Neural progenitor cell (in vitro differentiated cells): ENCODE data around the gene RADIL. TPM values are rescaled to one million over a fixed set of nuclear protein-coding genes. Genes with fewer than 3 reads are reported as not detected.

Experiments
- DNase-seq: peaks from one replicate; pipeline ENCODE4 v3.0.0-alpha.2; 2016; ENCODE audit warnings: low spot score
- H2AFZ ChIP-seq: fragments of 200-600 bp; sonication (generic); replicated peaks from 2 replicates; pipeline ENCODE4 v1.6.1; 2016; ENCODE audit warnings: antibody characterized with exemption
- H3F3A ChIP-seq: fragments of 200-600 bp; sonication (generic); 2 replicates; pipeline ENCODE4 v1.6.1; 2016; ENCODE audit warnings: antibody characterized with exemption, low read depth
- H3K27ac ChIP-seq: fragments of 200-600 bp; sonication (generic); 2 replicates; pipeline ENCODE4 v1.5.1; 2016; ENCODE audit warnings: mild to moderate bottlenecking
- H3K27me3 ChIP-seq: fragments of 200-600 bp; sonication (generic); 2 replicates; pipeline ENCODE4 v1.6.1; 2016; ENCODE audit warnings: mild to moderate bottlenecking, moderate library complexity
- H3K36me3 ChIP-seq: fragments of 200-600 bp; sonication (generic); 2 replicates; pipeline ENCODE4 v1.5.1; 2016
- H3K4me1 ChIP-seq: fragments of 200-600 bp; sonication (generic); 2 replicates; pipeline ENCODE4 v1.6.1; 2016; ENCODE audit warnings: mixed run types
- H3K4me2 ChIP-seq: fragments of 200-600 bp; sonication (generic); 2 replicates; pipeline ENCODE4 v1.6.1; 2016
- H3K4me3 ChIP-seq: fragments of 200-600 bp; sonication (generic); 2 replicates; pipeline ENCODE4 v1.5.1; 2016
- H3K79me2 ChIP-seq: fragments of 200-600 bp; sonication (generic); 2 replicates; pipeline ENCODE4 v1.6.1; 2016; ENCODE audit warnings: low read depth
- H3K9ac ChIP-seq: fragments of 200-600 bp; sonication (generic); 2 replicates; pipeline ENCODE4 v1.6.1; 2016
- H3K9me3 ChIP-seq: fragments of 200-600 bp; sonication (generic); 2 replicates; pipeline ENCODE4 v1.5.1; 2016; ENCODE audit warnings: low read depth
- H4K20me1 ChIP-seq: fragments of 200-600 bp; sonication (generic); 2 replicates; pipeline ENCODE4 v1.6.1; 2016; ENCODE audit warnings: low read depth
- H3K27ac Mint-ChIP-seq: 3 replicates; pipeline ENCODE4 v1.8.0; 2021; ENCODE audit warnings: mixed read lengths
- H3K27me3 Mint-ChIP-seq: 2 replicates; pipeline ENCODE4 v1.8.0; 2022; ENCODE audit warnings: low read depth, mild to moderate bottlenecking, inconsistent platforms, moderate library complexity, mixed read lengths; ENCODE audit not compliant: insufficient read depth
- H3K36me3 Mint-ChIP-seq: 3 replicates; pipeline ENCODE4 v1.8.0; 2021; ENCODE audit warnings: mixed read lengths
- H3K4me1 Mint-ChIP-seq: 3 replicates; pipeline ENCODE4 v1.8.0; 2021; ENCODE audit warnings: mixed read lengths
- H3K4me3 Mint-ChIP-seq: 3 replicates; pipeline ENCODE4 v1.8.0; 2021; ENCODE audit warnings: mild to moderate bottlenecking, moderate library complexity, mixed read lengths
- H3K9me3 Mint-ChIP-seq: 3 replicates; pipeline ENCODE4 v1.8.0; 2020; ENCODE audit warnings: mixed read lengths
- EZH2 ChIP-seq: fragments of 200-600 bp; sonication (generic); IDR thresholded peaks from 2 replicates; pipeline ENCODE4 v1.6.1; 2017; ENCODE audit warnings: antibody characterized with exemption, mild to moderate bottlenecking, moderate library complexity
- EZH2phosphoT487 ChIP-seq: fragments of 200-600 bp; sonication (generic); IDR thresholded peaks from 2 replicates; pipeline ENCODE4 v1.6.1; 2017; ENCODE audit warnings: antibody characterized with exemption
- microRNA-seq: library from miRNA; unstranded; fragments of <30 nt; microRNA quantifications from one replicate; pipeline ENCODE4, GENCODE V29; 2016
- small RNA-seq: library from RNA; depleted of rRNA; stranded (forward); fragments of <200 nt; gene quantifications from one replicate; pipeline ENCODE3, GENCODE V24; 2015
- total RNA-seq: library from RNA; depleted of rRNA; stranded (reverse); fragments of >200 nt; gene quantifications from 2 replicates; pipeline ENCODE4 v1.2.3, GENCODE V29; 2015; ENCODE audit warnings: low replicate concordance
- TF ChIP-seq, protein P1 (sequence below): fragments of 200-600 bp; sonication (generic); IDR thresholded peaks from 2 replicates; pipeline ENCODE4 v1.5.1; 2017; ENCODE audit warnings: antibody characterized with exemption, mild to moderate bottlenecking

The RADIL gene
- total RNA-seq, 1 donor from 2014 or later, result 3.1 TPM

DNA sequence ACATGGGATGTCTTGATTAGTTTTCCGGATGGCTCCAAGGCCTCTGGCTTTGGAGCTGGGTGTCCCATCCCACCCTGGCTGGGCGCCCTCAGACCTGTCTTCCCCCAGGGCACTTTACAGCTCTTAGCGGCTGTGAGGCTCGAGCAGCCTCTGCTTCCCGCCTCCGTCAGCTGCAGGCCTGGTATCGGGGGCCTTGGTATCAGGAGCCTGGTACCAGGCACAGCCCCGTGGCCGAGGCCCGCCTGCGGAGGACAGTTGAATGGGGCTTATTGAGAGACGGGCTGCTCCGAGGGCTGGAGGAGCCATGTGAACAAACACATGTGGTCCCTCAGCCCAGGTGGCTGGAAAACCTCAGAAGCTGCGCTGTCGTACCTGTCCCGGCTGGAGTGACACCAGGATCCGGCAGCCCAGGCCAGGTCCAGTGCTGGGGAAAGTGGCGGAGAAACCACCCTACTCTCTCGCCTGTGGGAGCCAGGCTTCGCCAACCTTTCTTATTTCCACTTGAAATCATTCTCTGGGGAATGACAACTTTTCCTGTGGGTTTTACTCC is 132.0 kb downstream of the RADIL start:
- Histone ChIP-seq H2AFZ (no peak overlapping the region), H3K4me2 (no peak overlapping the region), H3F3A (no peaks in the 10 kb centered on the region), H3K79me2 (peaks cover 18% of the 10 kb centered on the region), H3K9me3 (no peaks in the 10 kb centered on the region), H3K36me3 (no peaks in the 10 kb centered on the region), H3K9ac (no peak overlapping the region), H3K4me3 (no peak overlapping the region), H4K20me1 (peaks cover 14% of the 10 kb centered on the region), H3K4me1 (no peaks in the 10 kb centered on the region), H3K27me3 (no peaks in the 10 kb centered on the region), H3K27ac (no peak overlapping the region)
- Mint-ChIP-seq H3K4me1 (peaks cover 15% of the 10 kb centered on the region), H3K4me3 (no peak overlapping the region), H3K27me3 (peaks cover 2% of the 10 kb centered on the region), H3K36me3 (peaks cover 18% of the 10 kb centered on the region), H3K27ac (no peak overlapping the region), H3K9me3 (no peaks in the 10 kb centered on the region)
- DNase-seq, result no peak
- no peak for TF ChIP-seq EZH2phosphoT487
- TF ChIP-seq EZH2, result no peak
- TF ChIP-seq, protein P1, sequence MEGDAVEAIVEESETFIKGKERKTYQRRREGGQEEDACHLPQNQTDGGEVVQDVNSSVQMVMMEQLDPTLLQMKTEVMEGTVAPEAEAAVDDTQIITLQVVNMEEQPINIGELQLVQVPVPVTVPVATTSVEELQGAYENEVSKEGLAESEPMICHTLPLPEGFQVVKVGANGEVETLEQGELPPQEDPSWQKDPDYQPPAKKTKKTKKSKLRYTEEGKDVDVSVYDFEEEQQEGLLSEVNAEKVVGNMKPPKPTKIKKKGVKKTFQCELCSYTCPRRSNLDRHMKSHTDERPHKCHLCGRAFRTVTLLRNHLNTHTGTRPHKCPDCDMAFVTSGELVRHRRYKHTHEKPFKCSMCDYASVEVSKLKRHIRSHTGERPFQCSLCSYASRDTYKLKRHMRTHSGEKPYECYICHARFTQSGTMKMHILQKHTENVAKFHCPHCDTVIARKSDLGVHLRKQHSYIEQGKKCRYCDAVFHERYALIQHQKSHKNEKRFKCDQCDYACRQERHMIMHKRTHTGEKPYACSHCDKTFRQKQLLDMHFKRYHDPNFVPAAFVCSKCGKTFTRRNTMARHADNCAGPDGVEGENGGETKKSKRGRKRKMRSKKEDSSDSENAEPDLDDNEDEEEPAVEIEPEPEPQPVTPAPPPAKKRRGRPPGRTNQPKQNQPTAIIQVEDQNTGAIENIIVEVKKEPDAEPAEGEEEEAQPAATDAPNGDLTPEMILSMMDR, result no peak

DNA sequence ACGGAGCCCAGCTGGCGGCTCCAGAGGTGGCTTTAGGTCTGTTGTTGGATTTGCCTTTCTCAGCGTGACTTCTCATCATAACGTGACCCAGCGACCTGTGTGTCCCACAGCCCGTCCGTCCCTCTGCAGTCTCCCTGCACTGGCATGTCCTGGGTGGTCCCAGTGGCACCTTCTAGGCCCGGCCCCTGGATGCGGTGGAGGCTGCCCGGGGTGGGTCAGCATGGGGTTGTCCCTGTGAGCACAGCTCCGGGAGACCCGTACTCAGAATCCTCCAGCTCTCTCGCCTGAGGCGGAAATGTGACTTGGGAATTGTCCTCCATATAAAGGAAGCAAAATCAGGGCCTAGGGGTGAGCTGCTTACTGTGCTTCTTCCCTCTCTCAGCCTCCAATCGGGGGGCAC is 133.7 kb downstream of the RADIL start:
- Mint-ChIP-seq H3K4me3 (no peak overlapping the region), H3K36me3 (peaks cover 22% of the 10 kb centered on the region), H3K4me1 (peaks cover 31% of the 10 kb centered on the region), H3K9me3 (no peaks in the 10 kb centered on the region), H3K27me3 (peaks cover 2% of the 10 kb centered on the region), H3K27ac (no peak overlapping the region)
- H3K9me3 ChIP-seq, result no peaks in the 10 kb centered on the region
- no peak overlapping the region for H2AFZ ChIP-seq
- H3F3A ChIP-seq, result peaks cover 14% of the 10 kb centered on the region
- H3K27me3 ChIP-seq, result no peaks in the 10 kb centered on the region
- H3K27ac ChIP-seq, result no peak overlapping the region
- TF ChIP-seq, protein P1, result no peak
- no peak for TF ChIP-seq EZH2phosphoT487
- no peak for TF ChIP-seq EZH2
- H3K4me2 ChIP-seq, result no peak overlapping the region
- DNase-seq, result no peak
- no peaks in the 10 kb centered on the region for H3K36me3 ChIP-seq
- peaks cover 22% of the 10 kb centered on the region for H3K79me2 ChIP-seq
- H4K20me1 ChIP-seq, result peaks cover 14% of the 10 kb centered on the region
- peaks cover 5% of the 10 kb centered on the region for H3K4me1 ChIP-seq
- H3K9ac ChIP-seq, result no peak overlapping the region
- no peak overlapping the region for H3K4me3 ChIP-seq

DNA sequence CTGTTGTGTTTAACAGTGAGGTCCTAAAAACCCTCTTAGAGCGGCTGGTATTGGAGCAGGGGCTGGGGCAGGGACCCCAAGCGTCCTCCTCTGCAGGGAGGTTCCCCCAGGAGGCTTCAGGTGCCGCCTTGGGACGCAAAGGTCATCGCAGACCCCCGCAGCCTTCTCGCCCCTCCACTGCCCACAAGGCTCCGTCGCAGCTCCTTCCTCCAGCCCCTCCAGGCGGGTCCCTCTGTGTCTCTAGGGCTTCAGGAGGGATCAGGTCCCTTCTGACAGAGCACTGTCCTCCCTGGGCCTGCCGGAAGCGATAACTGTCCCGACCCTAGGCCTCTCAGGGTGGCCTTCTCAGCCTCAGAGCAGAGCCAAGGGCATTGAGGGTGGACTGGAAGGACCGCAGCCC is 134.2 kb downstream of the RADIL start:
- Mint-ChIP-seq H3K4me1 (peaks cover 35% of the 10 kb centered on the region), H3K4me3 (no peak overlapping the region), H3K36me3 (peaks cover 20% of the 10 kb centered on the region), H3K9me3 (no peaks in the 10 kb centered on the region), H3K27me3 (peaks cover 2% of the 10 kb centered on the region), H3K27ac (no peak overlapping the region)
- Histone ChIP-seq H3K27me3 (no peaks in the 10 kb centered on the region), H2AFZ (no peak overlapping the region), H3K4me2 (no peak overlapping the region), H3K79me2 (peaks cover 22% of the 10 kb centered on the region), H3K9me3 (no peaks in the 10 kb centered on the region), H3K9ac (no peak overlapping the region), H3F3A (peaks cover 18% of the 10 kb centered on the region), H3K36me3 (no peaks in the 10 kb centered on the region), H3K27ac (no peak overlapping the region), H3K4me3 (no peak overlapping the region), H3K4me1 (peaks cover 10% of the 10 kb centered on the region), H4K20me1 (peaks cover 14% of the 10 kb centered on the region)
- DNase-seq, result no peak
- TF ChIP-seq EZH2phosphoT487, result no peak
- TF ChIP-seq EZH2, result no peak
- TF ChIP-seq, protein P1, result no peak

Small RNAs within 50 kb of the gene (microRNA-seq; reads per million reads assigned to microRNA genes)
- gene MIR4656, result not detected

Small RNAs within 50 kb of the gene (small RNA-seq; reads per million reads assigned to genes)
- gene MIR4656 (not detected), gene RF00019 (not detected)

Other genes with a start within 250 kb of the RADIL start
- 11.1 and 22.4 TPM in 2 replicates for gene FOXK1, start 201.4 kb downstream of the RADIL start, total RNA-seq
- 8.3 and 21.8 TPM in 2 replicates for gene AP5Z1, start 108.1 kb downstream of the RADIL start, total RNA-seq
- gene PAPOLB, start 21.7 kb downstream of the RADIL start, total RNA-seq, result 0.06 TPM in 1 of 2 replicates, not detected in the other
- 0.28 TPM in 1 of 2 replicates, not detected in the other for gene MMD2, start 75.5 kb upstream of the RADIL start, total RNA-seq
- gene RBAK, start 162.1 kb upstream of the RADIL start, total RNA-seq, result 14.8 and 24.5 TPM in 2 replicates